Measurements from ENCODE around the gene DGKA. TPM values are rescaled to one million over a fixed set of nuclear protein-coding genes. Genes with fewer than 3 reads are reported as not detected.
A peak's percentile ranks its signal among the peaks of the same experiment; 100 is the strongest.
"Not testable (repeated sequence)": the region's sequence is repeated elsewhere in the genome, so short reads cannot be mapped to it uniquely, and the experiment has no call there.

Gene DGKA
- total and polyA plus RNA-seq, 8 donors = 15.5 to 53.9 (median 23.4) TPM

DNA sequence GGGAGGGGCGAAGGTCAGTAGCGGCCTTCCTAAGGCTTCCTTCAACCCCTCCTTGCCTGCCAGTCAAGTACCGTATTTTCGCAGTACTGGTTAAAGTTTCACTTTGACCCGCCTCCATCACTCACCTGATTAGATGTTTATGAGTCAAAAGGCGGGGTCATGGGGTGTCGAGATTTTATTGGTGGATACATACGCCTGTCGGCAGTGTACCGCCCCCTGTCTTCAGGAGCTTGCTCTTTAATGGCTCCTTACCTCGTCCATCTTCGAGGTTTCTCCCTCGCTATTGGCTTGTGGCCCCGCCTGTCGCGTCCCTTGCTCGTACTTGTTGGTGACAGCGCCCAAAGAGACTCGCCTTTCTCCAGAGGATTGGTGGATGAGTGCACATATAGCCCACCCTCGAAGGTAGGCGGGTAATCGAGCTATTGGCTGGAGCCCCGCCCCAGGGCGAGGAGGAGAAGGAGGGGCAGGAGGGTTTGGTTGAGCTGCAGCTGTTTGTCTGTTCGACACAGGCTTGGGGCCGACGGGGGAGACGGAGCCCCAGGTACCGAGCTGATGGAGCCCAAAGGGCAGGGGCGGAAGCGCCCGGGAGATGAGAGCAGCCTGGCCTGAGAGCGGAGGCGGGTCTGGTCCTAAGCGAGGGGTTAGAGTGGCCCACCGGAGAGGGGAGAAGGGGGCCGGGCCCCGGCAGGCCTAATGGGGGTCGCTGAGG is 42.8 kb downstream of the DGKA start, which contains the start of gene RAB5B:
Gene RAB5B, plus strand, starts transcription at position 480 of the 709 bp plus-strand sequence. CDS start 12,883 bp downstream, outside the sequence.
- WGBS, 2 donors = 0 to 1% methylated on average over 36 to 39 of the region's 39 CpGs
- no peaks in the 10 kb centered on the region for H3K27me3 ChIP-seq
- peak within 1 kb of the TSS; percentile 84 to 98 (median 96) for H3K27ac ChIP-seq
- peak; percentile 99 for FAIRE-seq
- TF ChIP-seq, protein P1, sequence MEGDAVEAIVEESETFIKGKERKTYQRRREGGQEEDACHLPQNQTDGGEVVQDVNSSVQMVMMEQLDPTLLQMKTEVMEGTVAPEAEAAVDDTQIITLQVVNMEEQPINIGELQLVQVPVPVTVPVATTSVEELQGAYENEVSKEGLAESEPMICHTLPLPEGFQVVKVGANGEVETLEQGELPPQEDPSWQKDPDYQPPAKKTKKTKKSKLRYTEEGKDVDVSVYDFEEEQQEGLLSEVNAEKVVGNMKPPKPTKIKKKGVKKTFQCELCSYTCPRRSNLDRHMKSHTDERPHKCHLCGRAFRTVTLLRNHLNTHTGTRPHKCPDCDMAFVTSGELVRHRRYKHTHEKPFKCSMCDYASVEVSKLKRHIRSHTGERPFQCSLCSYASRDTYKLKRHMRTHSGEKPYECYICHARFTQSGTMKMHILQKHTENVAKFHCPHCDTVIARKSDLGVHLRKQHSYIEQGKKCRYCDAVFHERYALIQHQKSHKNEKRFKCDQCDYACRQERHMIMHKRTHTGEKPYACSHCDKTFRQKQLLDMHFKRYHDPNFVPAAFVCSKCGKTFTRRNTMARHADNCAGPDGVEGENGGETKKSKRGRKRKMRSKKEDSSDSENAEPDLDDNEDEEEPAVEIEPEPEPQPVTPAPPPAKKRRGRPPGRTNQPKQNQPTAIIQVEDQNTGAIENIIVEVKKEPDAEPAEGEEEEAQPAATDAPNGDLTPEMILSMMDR (IDR thresholded peaks at IDR 0.05) = peak in 3 of 4 donors; percentile 19 to 54 (median 32)
- DNase-seq = peak; percentile 91 to 100 (median 100)
- ATAC-seq = peak; percentile 89 to 96 (median 92)
- no peaks in the 10 kb centered on the region for H3K9me3 ChIP-seq
- peak within 1 kb of the TSS; percentile 58 to 99 (median 91) for H3K4me3 ChIP-seq
- intact Hi-C loops (cut with DNase I) = no loop called here
- peaks cover 0 to 15% (median 0%) of the 10 kb centered on the region in 3 donors for H3K4me1 ChIP-seq
- H3K36me3 ChIP-seq = no peaks in the 10 kb centered on the region

DNA sequence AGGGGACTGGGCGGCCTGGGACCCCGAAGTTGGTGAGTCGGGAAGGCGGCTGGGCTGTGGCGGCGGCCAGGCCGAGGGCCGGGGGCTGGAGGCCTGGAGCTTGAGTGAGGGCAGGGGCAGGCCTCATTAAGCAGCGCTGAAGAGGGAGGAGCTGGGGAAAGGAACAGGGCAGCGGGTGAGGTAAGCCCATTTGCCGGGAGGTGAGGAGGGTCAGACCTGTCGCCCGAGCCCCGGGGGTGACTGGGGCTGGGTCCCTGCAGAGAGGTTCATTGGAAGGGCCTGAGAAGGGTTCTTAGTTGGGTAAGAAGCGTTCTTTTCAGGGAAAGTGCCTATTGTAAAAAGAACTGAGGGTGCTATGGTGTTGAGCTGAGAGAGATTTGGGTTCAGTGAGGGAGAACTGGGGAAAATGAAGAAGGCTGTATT is 43.4 kb downstream of the DGKA start:
- FAIRE-seq (no peak), ATAC-seq (peak; percentile 51 to 70 (median 60)), DNase-seq (peak in 2 of 6 donors; percentile 66 to 74)
- 0% methylated on average over 15 of the region's 15 CpGs for WGBS, 2 donors
- H3K27me3 ChIP-seq = no peaks in the 10 kb centered on the region
- no peaks in the 10 kb centered on the region for H3K9me3 ChIP-seq
- H3K4me1 ChIP-seq = peaks cover 0 to 15% (median 0%) of the 10 kb centered on the region in 3 donors
- H3K36me3 ChIP-seq = no peaks in the 10 kb centered on the region
- intact Hi-C loops (cut with DNase I) = no loop called here
- H3K27ac ChIP-seq = peak overlapping the region; percentile 84 to 98 (median 96)
- peak overlapping the region; percentile 58 to 99 (median 91) for H3K4me3 ChIP-seq
- TF ChIP-seq, protein P1 (IDR thresholded peaks at IDR 0.05) = no peak

DNA sequence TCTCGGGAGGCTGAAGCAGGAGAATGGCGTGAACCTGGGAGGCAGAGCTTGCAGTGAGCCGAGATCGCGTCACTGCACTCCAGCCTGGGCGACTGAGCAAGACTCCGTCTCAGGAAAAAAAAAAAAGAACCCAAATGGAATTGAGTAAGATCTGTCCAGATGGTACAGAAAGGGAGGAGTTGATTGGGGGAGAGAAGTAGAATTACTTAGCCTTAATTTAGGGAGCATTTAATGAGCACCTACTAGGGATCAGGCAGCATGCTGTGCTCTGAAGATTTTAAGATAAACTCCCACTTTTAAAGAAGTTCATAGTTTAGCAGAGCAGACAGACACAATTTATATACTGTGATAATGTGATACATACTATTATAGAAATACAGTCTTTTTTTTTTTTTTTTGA is 47.4 kb downstream of the DGKA start:
- no peak for DNase-seq
- intact Hi-C loops (cut with DNase I) = no loop called here
- Histone ChIP-seq H3K27ac (no peak overlapping the region), H3K9me3 (no peaks in the 10 kb centered on the region), H3K36me3 (no peaks in the 10 kb centered on the region), H3K27me3 (no peaks in the 10 kb centered on the region), H3K4me1 (peaks cover 0 to 11% (median 0%) of the 10 kb centered on the region in 3 donors), H3K4me3 (no peak overlapping the region)
- TF ChIP-seq, protein P1 (IDR thresholded peaks at IDR 0.05) = no peak
- ATAC-seq = no peak
- FAIRE-seq = no peak
- WGBS, 2 donors = 94 to 97% methylated on average over 7 of the region's 7 CpGs

DNA sequence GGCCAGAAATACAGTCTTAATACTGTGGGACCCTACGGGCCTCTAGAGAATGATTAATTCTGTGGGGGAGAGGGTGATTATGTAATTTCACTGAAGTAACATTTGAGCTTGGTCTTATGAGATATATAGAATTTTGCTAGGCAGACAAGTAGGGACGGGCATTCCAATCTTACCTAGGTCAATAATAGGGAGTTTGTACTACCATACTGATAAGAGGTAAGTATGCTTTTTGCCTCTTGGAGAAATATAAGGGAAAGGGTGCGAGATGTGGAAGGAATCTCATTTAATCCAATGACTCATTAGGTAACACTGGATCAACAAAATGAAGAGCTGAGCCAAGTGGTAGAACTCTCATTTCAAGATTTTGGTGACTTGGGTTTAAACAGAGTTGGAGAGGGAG is 48.1 kb downstream of the DGKA start:
- Histone ChIP-seq H3K27me3 (no peaks in the 10 kb centered on the region), H3K27ac (no peak overlapping the region), H3K4me3 (no peak overlapping the region), H3K4me1 (peaks cover 0 to 11% (median 0%) of the 10 kb centered on the region in 3 donors), H3K9me3 (no peaks in the 10 kb centered on the region), H3K36me3 (peaks cover 0 to 4% (median 0%) of the 10 kb centered on the region in 3 donors)
- TF ChIP-seq, protein P1 (IDR thresholded peaks at IDR 0.05) = no peak
- WGBS, 2 donors = 74 to 81% methylated on average over 3 of the region's 3 CpGs
- FAIRE-seq (no peak), ATAC-seq (no peak), DNase-seq (no peak)
- intact Hi-C loops (cut with DNase I) = no loop called here

DNA sequence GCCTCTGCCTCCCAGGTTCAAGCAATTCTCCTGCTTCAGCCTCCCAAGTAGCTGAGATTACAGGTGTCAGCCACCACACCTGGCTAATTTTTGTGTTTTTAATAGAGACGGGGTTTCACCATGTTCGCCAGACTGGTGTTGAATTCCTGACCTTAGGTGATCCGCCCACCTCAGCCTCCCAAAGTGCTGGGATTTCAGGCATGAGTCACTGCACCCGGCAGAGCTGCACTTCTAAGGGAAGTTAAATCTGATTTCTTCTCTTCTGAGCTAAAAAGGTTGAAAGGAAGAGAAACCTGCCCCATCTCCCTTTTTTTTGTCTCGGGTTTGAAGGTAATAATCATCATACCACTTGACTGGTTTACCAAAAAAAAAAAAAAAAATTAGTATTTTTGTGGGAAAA is 50.9 kb downstream of the DGKA start:
- H3K4me3 ChIP-seq; H3K4me1 ChIP-seq; intact Hi-C loops (cut with DNase I); H3K27me3 ChIP-seq; H3K27ac ChIP-seq; FAIRE-seq; H3K9me3 ChIP-seq; DNase-seq: not testable (repeated sequence)
- peak in 1 of 4 donors; percentile 42 for ATAC-seq
- peaks cover 0 to 11% (median 3%) of the 10 kb centered on the region in 3 donors for H3K36me3 ChIP-seq
- 74 to 76% methylated on average over 5 of the region's 5 CpGs for WGBS, 2 donors

Data from pancreas (tissue), 10 donors.